ENCODE measurements around the gene TBC1D12. TPM values are rescaled to one million over a fixed set of nuclear protein-coding genes. Genes with fewer than 3 reads are reported as not detected.
A peak's percentile ranks its signal among the peaks of the same experiment; 100 is the strongest.

The TBC1D12 gene
- total and polyA plus RNA-seq, 8 donors: 9.7 to 22.7 (median 18.3) TPM

GRCh38 chr10:94493463-94493862 is 91.1 kb downstream of the TBC1D12 start:
- H3K4me3 ChIP-seq: no peak overlapping the region
- no peaks in the 10 kb centered on the region for H3K9me3 ChIP-seq
- no peaks in the 10 kb centered on the region for H3K4me1 ChIP-seq
- no peak for TF ChIP-seq CTCF (IDR thresholded peaks at IDR 0.05)
- ATAC-seq (no peak), DNase-seq (no peak)
- no peaks in the 10 kb centered on the region for H3K27me3 ChIP-seq
- H3K36me3 ChIP-seq: peaks cover 0 to 3% of the 10 kb centered on the region in 2 donors
- intact Hi-C loops (cut with DNase I): no loop called here
- no peak overlapping the region for H3K27ac ChIP-seq

GRCh38 chr10:94496010-94496409 is 93.7 kb downstream of the TBC1D12 start:
- Histone ChIP-seq H3K4me3 (no peak overlapping the region), H3K27me3 (no peaks in the 10 kb centered on the region), H3K9me3 (no peaks in the 10 kb centered on the region), H3K36me3 (peaks cover 0 to 9% of the 10 kb centered on the region in 2 donors), H3K4me1 (no peaks in the 10 kb centered on the region), H3K27ac (no peak overlapping the region)
- intact Hi-C loops (cut with DNase I): no loop called here
- DNase-seq (no peak), ATAC-seq (no peak)
- no peak for TF ChIP-seq CTCF (IDR thresholded peaks at IDR 0.05)

- DNase-seq: no peak
- Histone ChIP-seq H3K9me3 (no peaks in the 10 kb centered on the region), H3K4me1 (no peaks in the 10 kb centered on the region), H3K27ac (no peak overlapping the region), H3K36me3 (peaks cover 0 to 9% of the 10 kb centered on the region in 2 donors), H3K27me3 (no peaks in the 10 kb centered on the region), H3K4me3 (no peak overlapping the region)
- no peak for ATAC-seq
- intact Hi-C loops (cut with DNase I): no loop called here
- TF ChIP-seq CTCF (IDR thresholded peaks at IDR 0.05): no peak
Observed at GRCh38 chr10:94496646-94497045, 94.3 kb downstream of the TBC1D12 start.

- no peaks in the 10 kb centered on the region for H3K27me3 ChIP-seq
- intact Hi-C loops (cut with DNase I): no loop called here
- H3K27ac ChIP-seq: no peak overlapping the region
- no peak overlapping the region for H3K4me3 ChIP-seq
- peak in 1 of 4 donors; percentile 5 for DNase-seq
- H3K9me3 ChIP-seq: no peaks in the 10 kb centered on the region
- no peaks in the 10 kb centered on the region for H3K4me1 ChIP-seq
- no peak for ATAC-seq
- peaks cover 0 to 6% of the 10 kb centered on the region in 2 donors for H3K36me3 ChIP-seq
- no peak for TF ChIP-seq CTCF (IDR thresholded peaks at IDR 0.05)
Observed at GRCh38 chr10:94500063-94500462, 97.7 kb downstream of the TBC1D12 start.

GRCh38 chr10:94521276-94522250 is 119.2 kb downstream of the TBC1D12 start:
- no peaks in the 10 kb centered on the region for H3K4me1 ChIP-seq
- no peaks in the 10 kb centered on the region for H3K9me3 ChIP-seq
- H3K27me3 ChIP-seq: no peaks in the 10 kb centered on the region
- no peak for TF ChIP-seq CTCF (IDR thresholded peaks at IDR 0.05)
- ATAC-seq (no peak), DNase-seq (no peak)
- intact Hi-C loops (cut with DNase I): no loop called here
- H3K27ac ChIP-seq: no peak overlapping the region
- H3K36me3 ChIP-seq: peaks cover 0 to 5% of the 10 kb centered on the region in 2 donors
- no peak overlapping the region for H3K4me3 ChIP-seq

Data from left lung (tissue), 10 donors.